Measurements from ENCODE around the gene PCDH8. TPM values are rescaled to one million over a fixed set of nuclear protein-coding genes. Genes with fewer than 3 reads are reported as not detected.

The PCDH8 gene, protein sequence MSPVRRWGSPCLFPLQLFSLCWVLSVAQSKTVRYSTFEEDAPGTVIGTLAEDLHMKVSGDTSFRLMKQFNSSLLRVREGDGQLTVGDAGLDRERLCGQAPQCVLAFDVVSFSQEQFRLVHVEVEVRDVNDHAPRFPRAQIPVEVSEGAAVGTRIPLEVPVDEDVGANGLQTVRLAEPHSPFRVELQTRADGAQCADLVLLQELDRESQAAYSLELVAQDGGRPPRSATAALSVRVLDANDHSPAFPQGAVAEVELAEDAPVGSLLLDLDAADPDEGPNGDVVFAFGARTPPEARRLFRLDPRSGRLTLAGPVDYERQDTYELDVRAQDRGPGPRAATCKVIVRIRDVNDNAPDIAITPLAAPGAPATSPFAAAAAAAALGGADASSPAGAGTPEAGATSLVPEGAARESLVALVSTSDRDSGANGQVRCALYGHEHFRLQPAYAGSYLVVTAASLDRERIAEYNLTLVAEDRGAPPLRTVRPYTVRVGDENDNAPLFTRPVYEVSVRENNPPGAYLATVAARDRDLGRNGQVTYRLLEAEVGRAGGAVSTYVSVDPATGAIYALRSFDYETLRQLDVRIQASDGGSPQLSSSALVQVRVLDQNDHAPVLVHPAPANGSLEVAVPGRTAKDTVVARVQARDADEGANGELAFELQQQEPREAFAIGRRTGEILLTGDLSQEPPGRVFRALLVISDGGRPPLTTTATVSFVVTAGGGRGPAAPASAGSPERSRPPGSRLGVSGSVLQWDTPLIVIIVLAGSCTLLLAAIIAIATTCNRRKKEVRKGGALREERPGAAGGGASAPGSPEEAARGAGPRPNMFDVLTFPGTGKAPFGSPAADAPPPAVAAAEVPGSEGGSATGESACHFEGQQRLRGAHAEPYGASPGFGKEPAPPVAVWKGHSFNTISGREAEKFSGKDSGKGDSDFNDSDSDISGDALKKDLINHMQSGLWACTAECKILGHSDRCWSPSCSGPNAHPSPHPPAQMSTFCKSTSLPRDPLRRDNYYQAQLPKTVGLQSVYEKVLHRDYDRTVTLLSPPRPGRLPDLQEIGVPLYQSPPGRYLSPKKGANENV
- not detected in 2 replicates for total RNA-seq

DNA sequence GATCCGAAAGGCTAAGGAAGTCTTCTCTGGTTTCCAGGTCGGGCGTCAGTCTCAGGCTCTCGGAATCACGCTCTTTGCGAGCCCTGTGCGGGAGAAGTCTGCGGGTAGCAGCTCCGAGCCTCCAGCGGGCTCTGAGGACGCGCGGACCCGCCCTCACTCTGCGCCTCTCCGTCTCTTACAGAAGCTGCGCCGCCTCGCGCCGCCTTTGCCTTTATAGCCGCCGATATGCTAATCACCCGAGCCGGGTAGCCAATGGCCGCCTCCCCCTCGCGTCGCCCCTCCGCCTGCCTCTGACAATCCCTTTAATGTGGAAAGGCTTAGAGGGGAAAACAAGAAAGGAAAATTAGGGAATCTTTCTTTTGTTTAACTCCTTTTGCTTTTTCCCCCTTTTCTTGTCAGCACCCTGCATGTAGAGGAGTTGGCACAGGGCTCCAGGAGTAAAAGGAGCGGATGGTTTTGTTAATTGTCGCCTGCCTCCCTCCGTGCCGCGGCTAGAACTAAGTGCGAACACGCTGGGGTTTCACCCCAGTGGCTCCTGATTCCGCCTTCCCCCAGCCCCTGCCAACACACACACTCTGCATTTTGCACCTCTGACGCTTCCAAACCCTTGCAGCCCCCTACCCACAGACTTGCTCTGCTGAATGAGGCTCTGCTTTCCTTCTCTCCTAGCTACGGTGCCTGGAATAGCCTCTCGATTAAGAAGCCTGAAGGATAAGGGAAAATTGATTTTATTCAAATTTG lies at the start of gene PCDH8:
Gene PCDH8 (minus strand): TSS at position 186 of the 741 bp plus-strand sequence. CDS start 204 bp downstream, outside the sequence.

Other genes starting within 250 kb of the PCDH8 start
- 2.0 and 4.9 TPM in 2 replicates for gene HNRNPA1L2, start 206.2 kb downstream of the PCDH8 start, total RNA-seq
- gene SUGT1, start 195.8 kb downstream of the PCDH8 start, total RNA-seq: 59.9 and 64.0 TPM in 2 replicates
- gene CNMD, start 108.8 kb downstream of the PCDH8 start, total RNA-seq: not detected in 2 replicates
- not detected in 2 replicates for gene OLFM4, start 180.2 kb upstream of the PCDH8 start, total RNA-seq